ENCODE measurements around the gene GGT6. TPM values are rescaled to one million over a fixed set of nuclear protein-coding genes. Genes with fewer than 3 reads are reported as not detected.

The GGT6 gene
- total RNA-seq, 2 donors from 2014 or later = 158 to 163 TPM

DNA sequence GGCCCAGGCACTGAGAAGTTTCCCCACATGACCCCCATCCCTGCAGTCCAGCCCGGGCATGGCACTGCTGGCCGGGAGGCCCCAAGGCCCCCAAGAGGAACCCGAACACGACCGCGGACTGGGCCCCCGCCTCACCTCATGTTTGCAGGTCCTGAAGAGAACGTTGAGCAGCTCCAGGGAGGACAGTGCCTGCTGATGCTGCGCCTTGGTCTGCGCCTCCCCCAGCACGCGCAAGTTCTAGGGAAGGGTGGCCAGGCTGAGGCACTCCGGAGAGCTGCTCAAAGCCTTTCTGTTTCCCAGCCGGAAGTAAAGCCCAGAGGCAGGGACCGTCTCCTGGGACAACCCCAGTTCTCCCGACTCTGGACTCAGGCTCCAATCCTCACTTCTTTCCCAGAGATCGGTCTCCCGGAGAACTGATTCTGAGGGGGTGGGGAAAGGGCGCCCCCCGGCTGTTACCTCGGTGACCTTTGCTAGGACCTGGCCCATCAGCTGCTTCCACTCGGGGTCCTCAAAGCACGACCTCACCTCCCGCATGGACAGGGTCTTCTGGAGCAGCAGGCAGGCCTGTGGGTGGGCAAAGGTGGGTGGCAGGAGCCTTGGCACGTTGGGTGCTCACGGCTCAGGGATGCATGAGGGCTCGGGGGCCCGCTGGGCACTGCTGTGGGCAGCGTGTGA, 18.9 kb downstream of the GGT6 start:
- intact Hi-C loops (cut with DNase I) = no loop called here
- H3K4me3 ChIP-seq = no peak overlapping the region
- H3K4me1 ChIP-seq = no peaks in the 10 kb centered on the region
- H3K36me3 ChIP-seq = peaks cover 4% of the 10 kb centered on the region
- DNase-seq = no peak
- TF ChIP-seq, protein P1, sequence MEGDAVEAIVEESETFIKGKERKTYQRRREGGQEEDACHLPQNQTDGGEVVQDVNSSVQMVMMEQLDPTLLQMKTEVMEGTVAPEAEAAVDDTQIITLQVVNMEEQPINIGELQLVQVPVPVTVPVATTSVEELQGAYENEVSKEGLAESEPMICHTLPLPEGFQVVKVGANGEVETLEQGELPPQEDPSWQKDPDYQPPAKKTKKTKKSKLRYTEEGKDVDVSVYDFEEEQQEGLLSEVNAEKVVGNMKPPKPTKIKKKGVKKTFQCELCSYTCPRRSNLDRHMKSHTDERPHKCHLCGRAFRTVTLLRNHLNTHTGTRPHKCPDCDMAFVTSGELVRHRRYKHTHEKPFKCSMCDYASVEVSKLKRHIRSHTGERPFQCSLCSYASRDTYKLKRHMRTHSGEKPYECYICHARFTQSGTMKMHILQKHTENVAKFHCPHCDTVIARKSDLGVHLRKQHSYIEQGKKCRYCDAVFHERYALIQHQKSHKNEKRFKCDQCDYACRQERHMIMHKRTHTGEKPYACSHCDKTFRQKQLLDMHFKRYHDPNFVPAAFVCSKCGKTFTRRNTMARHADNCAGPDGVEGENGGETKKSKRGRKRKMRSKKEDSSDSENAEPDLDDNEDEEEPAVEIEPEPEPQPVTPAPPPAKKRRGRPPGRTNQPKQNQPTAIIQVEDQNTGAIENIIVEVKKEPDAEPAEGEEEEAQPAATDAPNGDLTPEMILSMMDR (IDR thresholded peaks at IDR 0.05) = no peak
- H3K27ac ChIP-seq = no peak overlapping the region
- no peaks in the 10 kb centered on the region for H3K27me3 ChIP-seq
- no peaks in the 10 kb centered on the region for H3K9me3 ChIP-seq
- H3K9ac ChIP-seq (ENCODE audit: low read depth in 2 of 2, low read length in 2 of 2) = no peak overlapping the region

DNA sequence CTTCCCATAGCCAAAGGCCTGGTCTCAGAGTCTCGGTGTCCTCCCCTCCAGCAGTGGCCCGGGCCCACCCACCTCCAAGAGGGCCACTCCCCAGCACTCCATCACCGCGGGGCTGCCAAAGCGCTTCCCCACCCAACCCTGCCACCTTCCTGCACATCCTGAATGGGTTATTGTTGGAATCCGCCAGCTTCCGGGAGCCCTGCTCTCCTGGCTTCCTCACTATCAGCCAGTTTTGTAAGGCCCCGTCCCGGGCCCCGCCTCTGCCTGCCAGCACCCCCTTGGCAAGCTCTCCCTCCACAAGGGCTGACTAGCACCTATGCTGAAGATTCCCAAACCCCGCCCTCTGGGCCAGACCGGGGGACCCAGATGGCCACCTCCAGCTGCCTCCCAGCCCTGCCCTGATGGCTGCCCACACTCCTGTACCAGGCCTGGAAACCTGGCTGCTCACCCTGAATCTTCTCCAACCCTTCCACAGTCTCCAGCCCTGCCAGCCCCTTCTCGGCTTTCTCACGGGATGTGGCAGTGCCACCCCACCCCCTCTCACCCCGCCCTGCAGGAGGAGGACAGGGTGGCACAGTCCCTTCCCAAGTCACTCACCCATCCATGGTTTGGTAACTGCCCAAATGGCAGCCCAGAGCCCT, 19.6 kb downstream of the GGT6 start:
- TF ChIP-seq, protein P1 (IDR thresholded peaks at IDR 0.05) = no peak
- H3K4me3 ChIP-seq = no peak overlapping the region
- peaks cover 4% of the 10 kb centered on the region for H3K36me3 ChIP-seq
- no peaks in the 10 kb centered on the region for H3K4me1 ChIP-seq
- intact Hi-C loops (cut with DNase I) = no loop called here
- H3K9ac ChIP-seq (ENCODE audit: low read depth in 2 of 2, low read length in 2 of 2) = no peak overlapping the region
- H3K27me3 ChIP-seq = no peaks in the 10 kb centered on the region
- no peak for DNase-seq
- H3K27ac ChIP-seq = no peak overlapping the region
- H3K9me3 ChIP-seq = no peaks in the 10 kb centered on the region

DNA sequence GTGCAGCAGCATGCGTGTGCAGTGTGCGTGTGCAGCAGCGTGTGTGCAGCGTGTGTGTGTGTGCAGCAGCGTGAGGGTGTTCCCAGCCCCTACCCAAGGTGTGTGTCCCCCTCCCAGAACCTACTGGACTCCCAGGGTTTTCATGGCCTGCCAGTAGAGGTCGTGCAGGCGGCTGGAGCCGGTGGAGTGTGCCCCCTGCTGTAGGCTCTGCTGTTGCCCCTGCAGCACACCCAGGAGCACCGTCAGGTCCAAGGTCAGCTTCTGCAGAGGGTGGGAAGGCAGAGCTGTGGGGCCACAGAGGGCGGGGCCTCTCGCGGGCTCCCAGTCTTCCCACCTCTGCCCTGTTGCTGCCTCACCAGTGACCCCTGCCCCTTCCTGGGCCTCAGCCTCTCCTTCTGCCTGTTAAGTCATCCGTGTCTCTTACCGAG, 20.1 kb downstream of the GGT6 start:
- Histone ChIP-seq H3K27me3 (no peaks in the 10 kb centered on the region), H3K36me3 (peaks cover 4% of the 10 kb centered on the region), H3K9ac (ENCODE audit: low read depth in 2 of 2, low read length in 2 of 2) (no peak overlapping the region), H3K9me3 (no peaks in the 10 kb centered on the region), H3K4me1 (no peaks in the 10 kb centered on the region), H3K27ac (no peak overlapping the region), H3K4me3 (no peak overlapping the region)
- TF ChIP-seq, protein P1 (IDR thresholded peaks at IDR 0.05) = no peak
- DNase-seq = no peak
- intact Hi-C loops (cut with DNase I) = no loop called here

DNA sequence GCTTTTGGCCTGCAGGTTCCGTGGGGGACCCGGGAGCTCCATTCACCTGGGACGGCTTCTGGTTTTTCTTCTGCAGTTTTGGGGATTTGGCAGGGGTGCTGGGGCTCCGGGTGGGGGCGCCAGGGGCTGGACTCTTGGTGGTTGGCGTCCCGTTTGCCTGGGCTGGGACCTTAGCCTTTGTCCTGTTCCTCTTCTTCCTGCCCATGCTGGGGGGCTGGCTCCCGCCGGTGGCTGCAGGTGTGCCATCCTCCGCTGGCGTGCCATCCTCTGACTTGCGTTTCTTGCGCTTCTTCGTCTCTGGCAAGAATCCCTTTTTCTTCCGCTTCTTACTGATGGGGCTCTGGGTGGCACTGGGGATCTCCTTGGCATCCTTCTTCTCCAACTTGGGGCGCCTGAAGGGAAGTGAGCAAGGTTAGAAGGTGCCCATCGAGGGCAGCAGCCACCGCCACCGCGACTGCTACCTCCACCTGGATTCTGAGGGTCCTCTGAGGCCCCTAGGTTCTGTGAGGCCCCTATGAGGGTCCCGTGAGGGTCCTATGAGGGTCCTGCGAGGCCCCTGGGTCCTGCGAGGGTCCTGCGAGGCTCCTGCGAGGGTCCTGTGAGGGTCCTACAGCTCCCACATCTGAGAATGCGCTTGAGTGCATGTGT, 20.7 kb downstream of the GGT6 start:
- Histone ChIP-seq H3K9me3 (no peaks in the 10 kb centered on the region), H3K36me3 (peaks cover 4% of the 10 kb centered on the region), H3K4me1 (no peaks in the 10 kb centered on the region), H3K27ac (no peak overlapping the region), H3K4me3 (no peak overlapping the region), H3K9ac (ENCODE audit: low read depth in 2 of 2, low read length in 2 of 2) (no peak overlapping the region), H3K27me3 (no peaks in the 10 kb centered on the region)
- intact Hi-C loops (cut with DNase I) = no loop called here
- no peak for DNase-seq
- TF ChIP-seq, protein P1 (IDR thresholded peaks at IDR 0.05) = no peak

DNA sequence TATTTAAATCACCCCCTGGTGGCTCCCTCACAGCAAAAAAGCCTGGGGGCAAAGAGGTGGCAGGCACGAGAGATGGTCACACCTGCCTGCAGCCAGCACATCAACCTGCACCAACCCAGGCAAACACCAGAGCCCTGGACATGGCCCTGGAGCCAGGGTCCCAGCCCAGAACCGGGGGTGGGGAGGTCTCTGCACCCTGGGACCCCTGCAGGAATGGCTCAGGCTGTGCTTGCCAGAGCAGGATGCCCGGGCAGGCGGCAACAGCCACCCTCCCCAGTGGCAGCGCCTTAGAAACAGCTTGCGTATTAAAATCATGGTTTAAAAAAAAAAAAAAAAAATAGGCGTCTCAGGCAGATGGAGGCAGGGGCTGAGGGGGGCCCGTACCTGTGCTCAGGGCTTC, 21.4 kb downstream of the GGT6 start:
- Histone ChIP-seq H3K27ac (no peak overlapping the region), H3K4me1 (peaks cover 2% of the 10 kb centered on the region), H3K36me3 (peaks cover under 1% of the 10 kb centered on the region), H3K9me3 (no peaks in the 10 kb centered on the region), H3K27me3 (no peaks in the 10 kb centered on the region), H3K4me3 (no peak overlapping the region), H3K9ac (ENCODE audit: low read depth in 2 of 2, low read length in 2 of 2) (no peak overlapping the region)
- no peak for DNase-seq
- intact Hi-C loops (cut with DNase I) = no loop called here
- TF ChIP-seq, protein P1 (IDR thresholded peaks at IDR 0.05) = no peak

Data from colonic mucosa (tissue), 4 donors.